ENCODE measurements around the gene GKN1.

Gene GKN1

GRCh38 chr2:68937346-68938055 is 36.9 kb upstream of the GKN1 start:
- Histone ChIP-seq H3K4me1 (peaks cover 0 to 18% (median 8%) of the 10 kb centered on the region in 4 donors), H3K9me3 (peaks cover 0 to 4% (median 0%) of the 10 kb centered on the region in 3 donors), H3K27me3 (no peaks in the 10 kb centered on the region), H3K36me3 (no peaks in the 10 kb centered on the region), H3K27ac (no peak overlapping the region), H3K4me3 (no peak overlapping the region)
- intact Hi-C loops (cut with DNase I; ENCODE audit: low total_unique reads), result no loop called here
- no peak for DNase-seq
- no peak for TF ChIP-seq CTCF (IDR thresholded peaks at IDR 0.05)

- intact Hi-C loops (cut with DNase I; ENCODE audit: low total_unique reads), result no loop called here
- H3K27me3 ChIP-seq, result no peaks in the 10 kb centered on the region
- H3K4me3 ChIP-seq, result no peak overlapping the region
- DNase-seq, result no peak
- TF ChIP-seq CTCF (IDR thresholded peaks at IDR 0.05), result no peak
- no peak overlapping the region for H3K27ac ChIP-seq
- peaks cover 0 to 26% (median 11%) of the 10 kb centered on the region in 4 donors for H3K4me1 ChIP-seq
- H3K9me3 ChIP-seq, result peaks cover 0 to 4% (median 0%) of the 10 kb centered on the region in 3 donors
- no peaks in the 10 kb centered on the region for H3K36me3 ChIP-seq
Observed at GRCh38 chr2:68938938-68939337, 35.5 kb upstream of the GKN1 start.

- Histone ChIP-seq H3K4me3 (no peak overlapping the region), H3K36me3 (no peaks in the 10 kb centered on the region), H3K4me1 (peaks cover 0 to 27% (median 11%) of the 10 kb centered on the region in 4 donors), H3K9me3 (peaks cover 0 to 4% (median 0%) of the 10 kb centered on the region in 3 donors), H3K27me3 (no peaks in the 10 kb centered on the region), H3K27ac (no peak overlapping the region)
- intact Hi-C loops (cut with DNase I; ENCODE audit: low total_unique reads), result loop anchor here (5.0 kb wide), 1 partner anchor 367 kb away; no protein-coding TSS in a partner anchor
- no peak for TF ChIP-seq CTCF (IDR thresholded peaks at IDR 0.05)
- no peak for DNase-seq
Observed at GRCh38 chr2:68939962-68940361, 34.5 kb upstream of the GKN1 start.

- intact Hi-C loops (cut with DNase I; ENCODE audit: low total_unique reads), result loop anchor here (5.0 kb wide), 1 partner anchor 367 kb away; no protein-coding TSS in a partner anchor
- no peak for DNase-seq
- H3K4me1 ChIP-seq, result peaks cover 0 to 27% (median 11%) of the 10 kb centered on the region in 4 donors
- no peaks in the 10 kb centered on the region for H3K36me3 ChIP-seq
- no peak for TF ChIP-seq CTCF (IDR thresholded peaks at IDR 0.05)
- H3K4me3 ChIP-seq, result no peak overlapping the region
- no peaks in the 10 kb centered on the region for H3K27me3 ChIP-seq
- H3K27ac ChIP-seq, result no peak overlapping the region
- H3K9me3 ChIP-seq, result peaks cover 0 to 4% (median 0%) of the 10 kb centered on the region in 3 donors
Observed at GRCh38 chr2:68940369-68940768, 34.1 kb upstream of the GKN1 start.

GRCh38 chr2:68942827-68943226 is 31.6 kb upstream of the GKN1 start:
- DNase-seq, result no peak
- H3K4me3 ChIP-seq, result no peak overlapping the region
- H3K36me3 ChIP-seq, result no peaks in the 10 kb centered on the region
- H3K4me1 ChIP-seq, result peaks cover 0 to 10% (median 4%) of the 10 kb centered on the region in 4 donors
- intact Hi-C loops (cut with DNase I; ENCODE audit: low total_unique reads), result loop anchor here (5.0 kb wide), 1 partner anchor 364 kb away; no protein-coding TSS in a partner anchor
- no peaks in the 10 kb centered on the region for H3K27me3 ChIP-seq
- peak overlapping the region in 1 of 2 donors; percentile 52 for H3K27ac ChIP-seq
- no peak for TF ChIP-seq CTCF (IDR thresholded peaks at IDR 0.05)
- H3K9me3 ChIP-seq, result peaks cover 0 to 4% (median 0%) of the 10 kb centered on the region in 3 donors
